ELF-1 (cell line): ENCODE results near the gene CCL18.
A peak's percentile ranks its signal among the peaks of the same experiment; 100 is the strongest.
"Not testable (repeated sequence)": the region's sequence is repeated elsewhere in the genome, so short reads cannot be mapped to it uniquely, and the experiment has no call there.

ENCODE experiments used
- DNase-seq: peaks from one replicate; pipeline ENCODE4 v3.0.0-alpha.2; 2016; ENCODE audit warnings: low read depth, low spot score

Gene CCL18

GRCh38 chr17:36071751-36072150 lies 7.7 kb downstream of the CCL18 start:
- DNase-seq = no peak

- DNase-seq = peak; percentile 74
Measured at GRCh38 chr17:36072431-36073121, 8.5 kb downstream of the CCL18 start.

GRCh38 chr17:36074365-36074764 lies 10.3 kb downstream of the CCL18 start:
- no peak for DNase-seq

GRCh38 chr17:36081681-36082471 lies 17.8 kb downstream of the CCL18 start:
- DNase-seq = not testable (repeated sequence)

- DNase-seq = not testable (repeated sequence)
Measured at GRCh38 chr17:36082482-36083120, 18.5 kb downstream of the CCL18 start.

- DNase-seq = not testable (repeated sequence)
Measured at GRCh38 chr17:36083691-36084090, 19.6 kb downstream of the CCL18 start.

- no peak for DNase-seq
Measured at GRCh38 chr17:36085765-36086164, 21.7 kb downstream of the CCL18 start.

- DNase-seq = no peak
Measured at GRCh38 chr17:36086791-36087190, 22.7 kb downstream of the CCL18 start.

- DNase-seq = not testable (repeated sequence)
Measured at GRCh38 chr17:36087471-36087870, 23.4 kb downstream of the CCL18 start.

GRCh38 chr17:36087897-36088572 lies 24.0 kb downstream of the CCL18 start:
- not testable (repeated sequence) for DNase-seq

GRCh38 chr17:36088670-36089338 lies 24.7 kb downstream of the CCL18 start:
- DNase-seq = no peak

GRCh38 chr17:36089339-36089865 lies 25.3 kb downstream of the CCL18 start:
- DNase-seq = no peak

GRCh38 chr17:36089888-36090836 lies 26.1 kb downstream of the CCL18 start, which contains the start of gene CCL3:
Gene CCL3 (minus strand): TSS chr17:36090143. CDS start chr17:36090058, 85 bp downstream.
- DNase-seq = no peak

GRCh38 chr17:36092230-36092629 lies 28.2 kb downstream of the CCL18 start:
- no peak for DNase-seq

GRCh38 chr17:36092715-36093114 lies 28.6 kb downstream of the CCL18 start:
- DNase-seq = not testable (repeated sequence)

- no peak for DNase-seq
Measured at GRCh38 chr17:36094232-36094631, 30.2 kb downstream of the CCL18 start.

GRCh38 chr17:36094746-36095145 lies 30.7 kb downstream of the CCL18 start:
- no peak for DNase-seq

- DNase-seq = no peak
Measured at GRCh38 chr17:36095992-36096391, 31.9 kb downstream of the CCL18 start.

GRCh38 chr17:36099004-36099403 lies 34.9 kb downstream of the CCL18 start:
- DNase-seq = not testable (repeated sequence)
